Erythroblast (primary cell): ENCODE results near the gene GUSB.
"Not testable (repeated sequence)": the region's sequence is repeated elsewhere in the genome, so short reads cannot be mapped to it uniquely, and the experiment has no call there.

Experiments used
- GATA1 ChIP-seq: IDR thresholded peaks from 2 replicates; pipeline ENCODE4 v1.6.1; 2011; ENCODE audit warnings: low read depth, mild to moderate bottlenecking, control low read depth, low read length, moderate library complexity
- POLR2A ChIP-seq: IDR thresholded peaks from 2 replicates; pipeline ENCODE4 v1.6.1; 2011; ENCODE audit warnings: mild to moderate bottlenecking, low read length

GRCh38 chr7:65988503-65988902 is 6.5 kb upstream of the GUSB start:
- not testable (repeated sequence) for TF ChIP-seq POLR2A, GATA1
